K562 (cell line): Measurements from ENCODE around the gene KCNK6. TPM values are rescaled to one million over a fixed set of nuclear protein-coding genes. Genes with fewer than 3 reads are reported as not detected.
A peak's percentile ranks its signal among the peaks of the same experiment; 100 is the strongest.

Source experiments
- CHD2 ChIP-seq: IDR thresholded peaks from 2 replicates; pipeline ENCODE4 v1.6.1; 2011; ENCODE audit warnings: low read depth, low read length
- CREB1 ChIP-seq, 2 experiments: sonication (generic) in 1 of 2; formaldehyde crosslinking in 1 of 2; IDR thresholded peaks; 2 replicates each; pipeline versions ENCODE4 v1.6.1 to v1.8.0; 2012 to 2022; ENCODE audit warnings: inconsistent platforms in 1 of 2, mild to moderate bottlenecking in 1 of 2, missing genetic modification reagents in 1 of 2, moderate library complexity in 1 of 2
- MAZ ChIP-seq, 2 experiments: fragments of 450-650 bp in 1 of 2; sonication (generic) in 1 of 2; formaldehyde crosslinking; IDR thresholded peaks in 1 of 2; conservative IDR thresholded peaks in 1 of 2; 2 replicates each; pipeline versions ENCODE4 v1.4.0 to v1.5.0; 2020; ENCODE audit warnings: mild to moderate bottlenecking in 1 of 2, missing genetic modification reagents in 1 of 2
- NCOA1 ChIP-seq: fragments of 450-650 bp; IDR thresholded peaks from 2 replicates; pipeline ENCODE4 v1.6.1; 2016; ENCODE audit warnings: low read depth
- POLR2B ChIP-seq: fragments of 450-650 bp; IDR thresholded peaks from 2 replicates; pipeline ENCODE4 v1.6.1; 2018; ENCODE audit warnings: low read depth; ENCODE audit not compliant: partially characterized antibody
- RB1 ChIP-seq: fragments of 450-650 bp; IDR thresholded peaks from 2 replicates; pipeline ENCODE4 v1.6.1; 2017; ENCODE audit warnings: low read depth, mild to moderate bottlenecking
- SP1 ChIP-seq: sonication (generic); formaldehyde crosslinking; IDR thresholded peaks from 2 replicates; pipeline ENCODE4 v1.8.1; 2022; ENCODE audit warnings: mild to moderate bottlenecking, missing genetic modification reagents
- XRCC3 ChIP-seq: fragments of 450-650 bp; IDR thresholded peaks from 2 replicates; pipeline ENCODE4 v1.6.1; 2017; ENCODE audit warnings: mild to moderate bottlenecking, moderate library complexity
- polyA plus RNA-seq, 8 experiments: library from polyadenylated mRNA; depleted of rRNA in 4 of 8; stranded (reverse) in 5 of 8; unstranded in 3 of 8; fragments of >200 nt; fragmentation: Nextera tagmentation in 2 of 8; fragmentation: Illumina TruSeq in 1 of 8; extraction: Ambion mirVana in 2 of 8; extraction: Trizol in 1 of 8; gene quantifications; 2 replicates each; pipeline versions ENCODE4 v1.2.1 to v1.2.3, GENCODE V29; 2011 to 2014; ENCODE audit warnings: inconsistent platforms in 1 of 8, missing spikeins in 1 of 8
- total RNA-seq, 7 experiments: library from RNA; depleted of rRNA in 6 of 7; stranded (reverse); fragments of >200 nt in 6 of 7; fragmentation: Illumina TruSeq in 2 of 7; extraction: Trizol in 2 of 7; gene quantifications; 2 replicates each; pipeline versions ENCODE4 v1.2.1 to v1.2.3, GENCODE V29; 2011 to 2021; ENCODE audit warnings: low replicate concordance in 1 of 7
- TF ChIP-seq, protein P1 (sequence below): fragments of 250-450 bp; sonication (Bioruptor Pico); IDR thresholded peaks from 2 replicates; pipeline ENCODE4 v1.4.0; 2020
- TF ChIP-seq, protein P2 (sequence below), 2 experiments: fragments of 450-650 bp; IDR thresholded peaks; 2 replicates each; pipeline ENCODE4 v1.6.1; 2016; ENCODE audit warnings: mild to moderate bottlenecking in 2 of 2, borderline replicate concordance in 1 of 2, low read depth in 1 of 2, moderate library complexity in 1 of 2
- TF ChIP-seq, protein P3 (sequence below): conservative IDR thresholded peaks from 2 replicates; pipeline ENCODE4 v1.6.1; 2011; ENCODE audit warnings: low read depth, mild to moderate bottlenecking, low read length; ENCODE audit not compliant: control insufficient read depth

KCNK6 gene
- total and polyA plus RNA-seq, 9 of the 15 experiments (the other 6 are each of a cell fraction or from before 2014, with no cell fraction given) = 0.05 to 0.42 (median 0.15) TPM

DNA sequence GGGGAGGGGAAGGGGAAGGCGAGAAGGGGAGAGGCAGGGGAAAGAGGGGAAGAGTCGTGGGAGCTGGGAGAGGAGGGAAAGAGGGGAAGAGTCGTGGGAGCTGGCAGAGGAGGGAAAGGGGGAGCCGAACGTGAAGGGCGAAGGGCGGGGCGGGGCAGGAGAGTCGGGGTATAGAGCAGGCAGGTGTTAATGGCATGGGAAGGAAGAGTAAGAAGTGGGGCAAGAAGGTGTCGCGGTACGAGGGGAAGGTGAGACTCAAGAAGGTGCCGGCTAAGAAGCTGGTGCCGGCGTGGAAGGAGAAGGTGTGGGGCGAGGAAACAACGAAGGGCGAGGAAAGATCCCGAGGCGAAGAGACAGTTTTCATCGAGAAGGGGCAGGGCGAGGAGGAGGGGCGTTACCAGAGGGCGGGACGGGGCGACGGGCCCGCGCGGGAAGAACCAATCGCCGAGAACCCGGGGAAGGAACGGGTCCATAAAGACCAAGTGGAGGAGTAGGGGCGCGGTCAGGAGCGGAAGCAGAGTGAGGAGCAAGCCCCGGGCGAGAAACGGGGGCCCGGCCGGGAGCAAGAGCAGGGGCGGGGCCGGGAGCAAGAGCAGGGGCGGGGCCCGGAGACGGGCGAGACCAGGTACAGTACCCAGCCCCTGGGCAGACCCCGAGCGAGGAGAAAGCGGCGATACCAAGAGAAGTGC lies 16.4 kb downstream of the KCNK6 start (continued):
- TF ChIP-seq, protein P1, sequence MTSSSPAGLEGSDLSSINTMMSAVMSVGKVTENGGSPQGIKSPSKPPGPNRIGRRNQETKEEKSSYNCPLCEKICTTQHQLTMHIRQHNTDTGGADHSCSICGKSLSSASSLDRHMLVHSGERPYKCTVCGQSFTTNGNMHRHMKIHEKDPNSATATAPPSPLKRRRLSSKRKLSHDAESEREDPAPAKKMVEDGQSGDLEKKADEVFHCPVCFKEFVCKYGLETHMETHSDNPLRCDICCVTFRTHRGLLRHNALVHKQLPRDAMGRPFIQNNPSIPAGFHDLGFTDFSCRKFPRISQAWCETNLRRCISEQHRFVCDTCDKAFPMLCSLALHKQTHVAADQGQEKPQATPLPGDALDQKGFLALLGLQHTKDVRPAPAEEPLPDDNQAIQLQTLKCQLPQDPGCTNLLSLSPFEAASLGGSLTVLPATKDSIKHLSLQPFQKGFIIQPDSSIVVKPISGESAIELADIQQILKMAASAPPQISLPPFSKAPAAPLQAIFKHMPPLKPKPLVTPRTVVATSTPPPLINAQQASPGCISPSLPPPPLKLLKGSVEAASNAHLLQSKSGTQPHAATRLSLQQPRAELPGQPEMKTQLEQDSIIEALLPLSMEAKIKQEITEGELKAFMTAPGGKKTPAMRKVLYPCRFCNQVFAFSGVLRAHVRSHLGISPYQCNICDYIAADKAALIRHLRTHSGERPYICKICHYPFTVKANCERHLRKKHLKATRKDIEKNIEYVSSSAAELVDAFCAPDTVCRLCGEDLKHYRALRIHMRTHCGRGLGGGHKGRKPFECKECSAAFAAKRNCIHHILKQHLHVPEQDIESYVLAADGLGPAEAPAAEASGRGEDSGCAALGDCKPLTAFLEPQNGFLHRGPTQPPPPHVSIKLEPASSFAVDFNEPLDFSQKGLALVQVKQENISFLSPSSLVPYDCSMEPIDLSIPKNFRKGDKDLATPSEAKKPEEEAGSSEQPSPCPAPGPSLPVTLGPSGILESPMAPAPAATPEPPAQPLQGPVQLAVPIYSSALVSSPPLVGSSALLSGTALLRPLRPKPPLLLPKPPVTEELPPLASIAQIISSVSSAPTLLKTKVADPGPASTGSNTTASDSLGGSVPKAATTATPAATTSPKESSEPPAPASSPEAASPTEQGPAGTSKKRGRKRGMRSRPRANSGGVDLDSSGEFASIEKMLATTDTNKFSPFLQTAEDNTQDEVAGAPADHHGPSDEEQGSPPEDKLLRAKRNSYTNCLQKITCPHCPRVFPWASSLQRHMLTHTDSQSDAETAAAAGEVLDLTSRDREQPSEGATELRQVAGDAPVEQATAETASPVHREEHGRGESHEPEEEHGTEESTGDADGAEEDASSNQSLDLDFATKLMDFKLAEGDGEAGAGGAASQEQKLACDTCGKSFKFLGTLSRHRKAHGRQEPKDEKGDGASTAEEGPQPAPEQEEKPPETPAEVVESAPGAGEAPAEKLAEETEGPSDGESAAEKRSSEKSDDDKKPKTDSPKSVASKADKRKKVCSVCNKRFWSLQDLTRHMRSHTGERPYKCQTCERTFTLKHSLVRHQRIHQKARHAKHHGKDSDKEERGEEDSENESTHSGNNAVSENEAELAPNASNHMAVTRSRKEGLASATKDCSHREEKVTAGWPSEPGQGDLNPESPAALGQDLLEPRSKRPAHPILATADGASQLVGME (CRISPR knock-in tag) = no peak
- TF ChIP-seq POLR2B (peak; percentile 80), CHD2 (no peak), XRCC3 (no peak), CREB1 (IDR thresholded peaks at IDR 0.05) (no peak), CREB1 (CRISPR knock-in tag; IDR thresholded peaks at IDR 0.05) (no peak), NCOA1 (peak; percentile 36; the same call in 1 of the 2 replicates), MAZ (CRISPR knock-in tag; conservative IDR thresholded peaks at IDR 0.05 in 1 of 2, IDR thresholded peaks at IDR 0.05 in 1 of 2) (peak; percentile 78 to 89), RB1 (peak; percentile 40; the same call in 1 of the 2 replicates), SP1 (CRISPR knock-in tag) (no peak; the same call in 1 of the 2 replicates)
- TF ChIP-seq, protein P2, sequence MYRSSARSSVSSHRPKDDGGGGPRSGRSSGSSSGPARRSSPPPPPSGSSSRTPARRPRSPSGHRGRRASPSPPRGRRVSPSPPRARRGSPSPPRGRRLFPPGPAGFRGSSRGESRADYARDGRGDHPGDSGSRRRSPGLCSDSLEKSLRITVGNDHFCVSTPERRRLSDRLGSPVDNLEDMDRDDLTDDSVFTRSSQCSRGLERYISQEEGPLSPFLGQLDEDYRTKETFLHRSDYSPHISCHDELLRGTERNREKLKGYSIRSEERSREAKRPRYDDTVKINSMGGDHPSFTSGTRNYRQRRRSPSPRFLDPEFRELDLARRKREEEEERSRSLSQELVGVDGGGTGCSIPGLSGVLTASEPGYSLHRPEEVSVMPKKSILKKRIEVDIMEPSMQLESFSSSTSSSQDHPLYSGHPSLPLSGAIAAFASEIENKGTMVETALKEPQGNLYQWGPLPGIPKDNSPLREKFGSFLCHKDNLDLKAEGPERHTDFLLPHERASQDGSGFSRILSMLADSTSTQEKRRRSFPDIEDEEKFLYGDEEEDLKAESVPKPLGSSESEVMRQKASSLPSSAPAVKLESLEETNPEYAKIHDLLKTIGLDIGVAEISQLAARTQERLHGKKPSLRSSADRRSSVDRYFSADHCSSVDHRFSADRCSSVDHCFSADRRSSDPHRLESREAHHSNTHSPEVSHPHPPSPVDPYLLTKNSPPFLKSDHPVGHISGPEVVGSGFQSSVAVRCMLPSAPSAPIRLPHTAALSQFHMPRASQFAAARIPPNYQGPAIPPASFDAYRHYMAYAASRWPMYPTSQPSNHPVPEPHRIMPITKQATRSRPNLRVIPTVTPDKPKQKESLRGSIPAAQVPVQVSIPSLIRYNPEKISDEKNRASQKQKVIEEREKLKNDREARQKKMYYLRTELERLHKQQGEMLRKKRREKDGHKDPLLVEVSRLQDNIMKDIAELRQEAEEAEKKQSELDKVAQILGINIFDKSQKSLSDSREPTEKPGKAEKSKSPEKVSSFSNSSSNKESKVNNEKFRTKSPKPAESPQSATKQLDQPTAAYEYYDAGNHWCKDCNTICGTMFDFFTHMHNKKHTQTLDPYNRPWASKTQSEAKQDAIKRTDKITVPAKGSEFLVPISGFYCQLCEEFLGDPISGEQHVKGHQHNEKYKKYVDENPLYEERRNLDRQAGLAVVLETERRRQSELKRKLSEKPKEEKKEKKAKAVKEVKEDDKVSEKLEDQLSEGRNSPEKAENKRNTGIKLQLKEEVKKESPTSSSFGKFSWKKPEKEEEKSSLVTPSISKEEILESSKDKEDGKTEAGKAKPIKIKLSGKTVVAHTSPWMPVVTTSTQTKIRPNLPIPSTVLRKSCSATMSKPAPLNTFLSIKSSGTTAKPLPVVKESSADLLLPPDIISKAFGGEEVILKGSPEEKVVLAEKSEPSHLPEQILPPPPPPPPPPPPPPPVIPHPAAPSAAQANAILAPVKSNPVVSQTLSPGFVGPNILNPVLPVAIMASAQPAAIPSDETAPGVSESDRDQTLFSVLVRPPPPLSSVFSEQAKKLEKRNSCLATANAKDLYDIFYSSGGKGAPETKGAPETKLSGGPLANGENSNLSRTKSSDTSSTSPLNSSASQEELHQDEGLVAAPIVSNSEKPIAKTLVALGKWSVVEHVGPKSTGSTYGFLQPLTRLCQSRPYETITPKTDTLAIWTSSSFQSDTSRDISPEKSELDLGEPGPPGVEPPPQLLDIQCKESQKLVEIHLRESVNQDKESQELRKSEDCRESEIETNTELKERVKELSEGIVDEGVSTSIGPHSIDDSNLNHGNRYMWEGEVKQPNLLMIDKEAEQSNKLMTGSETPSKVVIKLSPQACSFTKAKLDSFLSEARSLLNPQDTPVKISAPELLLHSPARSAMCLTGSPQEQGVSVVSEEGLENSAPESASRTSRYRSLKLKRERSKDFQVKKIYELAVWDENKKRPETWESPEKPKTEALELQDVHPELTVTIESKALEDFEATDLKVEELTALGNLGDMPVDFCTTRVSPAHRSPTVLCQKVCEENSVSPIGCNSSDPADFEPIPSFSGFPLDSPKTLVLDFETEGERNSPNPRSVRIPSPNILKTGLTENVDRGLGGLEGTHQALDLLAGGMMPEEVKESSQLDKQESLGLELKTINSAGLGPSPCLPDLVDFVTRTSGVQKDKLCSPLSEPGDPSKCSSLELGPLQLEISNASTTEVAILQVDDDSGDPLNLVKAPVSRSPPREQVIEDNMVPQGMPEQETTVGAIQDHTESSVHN (IDR thresholded peaks at IDR 0.05; ENCODE audit: borderline replicate concordance in 1 of 2, low read depth in 1 of 2) = no peak
- TF ChIP-seq, protein P3, sequence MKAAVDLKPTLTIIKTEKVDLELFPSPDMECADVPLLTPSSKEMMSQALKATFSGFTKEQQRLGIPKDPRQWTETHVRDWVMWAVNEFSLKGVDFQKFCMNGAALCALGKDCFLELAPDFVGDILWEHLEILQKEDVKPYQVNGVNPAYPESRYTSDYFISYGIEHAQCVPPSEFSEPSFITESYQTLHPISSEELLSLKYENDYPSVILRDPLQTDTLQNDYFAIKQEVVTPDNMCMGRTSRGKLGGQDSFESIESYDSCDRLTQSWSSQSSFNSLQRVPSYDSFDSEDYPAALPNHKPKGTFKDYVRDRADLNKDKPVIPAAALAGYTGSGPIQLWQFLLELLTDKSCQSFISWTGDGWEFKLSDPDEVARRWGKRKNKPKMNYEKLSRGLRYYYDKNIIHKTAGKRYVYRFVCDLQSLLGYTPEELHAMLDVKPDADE = 0 out of 2 replicates have a peak, but pooled peaks have one; percentile 12
